NCI-H1417 treated with DMSO at 0.1 percent for 48 hours (cell line): ENCODE results near the gene NMS.

Experiments used
- DNase-seq: peaks from one replicate; lab custom pipeline; 2025; lab: John Stamatoyannopoulos, UW

NMS gene

GRCh38 chr2:100485396-100485795, 15.1 kb downstream of the NMS start:
- DNase-seq: no peak

DNA sequence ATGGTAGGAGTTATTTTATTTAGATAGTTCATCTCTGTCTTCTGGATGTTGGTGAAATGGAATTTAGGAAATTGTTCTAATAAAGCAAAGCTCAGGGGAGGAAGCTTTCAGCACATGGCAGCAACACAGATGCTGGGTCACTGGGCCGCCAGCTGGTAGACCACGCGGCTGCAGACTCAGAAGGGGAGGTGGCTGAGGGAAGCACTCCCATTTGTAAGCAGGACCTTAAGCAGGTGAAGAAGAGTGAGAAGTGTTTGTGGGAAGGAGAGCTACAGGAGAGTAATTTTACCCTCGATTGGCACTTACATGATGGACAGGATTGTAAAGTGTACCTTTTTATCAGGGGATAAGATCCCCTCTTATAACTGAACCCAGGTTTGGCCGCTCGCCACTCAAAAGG, 24.4 kb downstream of the NMS start:
- DNase-seq: no peak

DNA sequence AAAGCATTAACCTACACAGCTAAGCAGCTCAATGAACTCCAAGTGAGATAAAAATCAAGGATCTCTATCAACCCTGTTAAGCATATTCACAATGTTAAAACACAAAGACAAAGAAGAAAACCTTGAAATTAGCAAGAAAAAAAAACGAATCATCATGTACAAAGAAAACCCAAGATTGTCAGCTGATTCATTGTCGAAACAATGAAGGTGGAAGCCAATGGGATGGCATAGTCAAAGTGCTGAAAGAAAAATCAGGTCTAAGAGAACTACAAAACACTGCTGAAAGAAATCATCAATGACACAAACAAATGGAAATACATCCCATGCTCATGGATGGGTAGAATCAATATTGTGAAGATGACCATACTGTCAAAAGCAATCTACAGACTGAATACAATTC, 32.5 kb downstream of the NMS start:
- DNase-seq: no peak

DNA sequence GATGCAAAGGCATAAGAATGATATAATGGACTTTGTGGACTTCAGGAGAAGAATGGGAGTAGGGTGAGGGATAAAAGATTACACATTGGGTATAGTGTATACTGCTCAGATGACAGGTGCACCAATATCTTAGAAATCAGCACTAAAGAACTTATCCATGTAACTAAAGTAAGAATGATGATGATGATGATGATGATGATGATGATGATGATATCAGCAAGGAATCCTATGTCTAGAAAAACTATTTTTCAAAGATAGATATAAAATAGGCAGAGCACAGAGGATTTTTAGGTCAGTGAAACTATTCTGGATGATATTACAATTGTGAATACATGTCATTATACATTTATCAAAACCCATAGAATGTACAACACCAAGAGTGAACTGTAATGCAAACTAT, 34.3 kb downstream of the NMS start:
- no peak for DNase-seq

DNA sequence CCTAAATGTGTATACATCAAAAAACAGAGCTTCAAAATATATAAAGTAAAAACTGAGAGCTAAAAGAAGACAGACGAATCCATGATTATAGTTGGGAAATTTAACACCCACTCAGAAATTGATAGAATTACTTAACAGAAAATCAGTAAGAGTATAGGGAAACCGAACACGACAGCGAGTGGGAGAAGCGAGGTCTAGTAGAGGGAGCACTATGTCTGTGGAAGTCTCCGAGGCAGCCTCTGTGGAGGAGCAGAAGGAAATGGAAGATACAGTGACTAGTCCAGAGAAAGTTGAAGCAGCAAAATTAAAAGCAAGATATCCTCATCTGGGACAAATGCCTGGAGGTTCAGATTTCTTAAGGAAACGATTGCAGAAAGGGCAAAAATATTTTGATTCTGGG, 38.8 kb downstream of the NMS start:
- DNase-seq: no peak

GRCh38 chr2:100513650-100514049, 43.4 kb downstream of the NMS start:
- no peak for DNase-seq

GRCh38 chr2:100517556-100517955, 47.3 kb downstream of the NMS start:
- no peak for DNase-seq

GRCh38 chr2:100518801-100519200, 48.5 kb downstream of the NMS start:
- no peak for DNase-seq

DNA sequence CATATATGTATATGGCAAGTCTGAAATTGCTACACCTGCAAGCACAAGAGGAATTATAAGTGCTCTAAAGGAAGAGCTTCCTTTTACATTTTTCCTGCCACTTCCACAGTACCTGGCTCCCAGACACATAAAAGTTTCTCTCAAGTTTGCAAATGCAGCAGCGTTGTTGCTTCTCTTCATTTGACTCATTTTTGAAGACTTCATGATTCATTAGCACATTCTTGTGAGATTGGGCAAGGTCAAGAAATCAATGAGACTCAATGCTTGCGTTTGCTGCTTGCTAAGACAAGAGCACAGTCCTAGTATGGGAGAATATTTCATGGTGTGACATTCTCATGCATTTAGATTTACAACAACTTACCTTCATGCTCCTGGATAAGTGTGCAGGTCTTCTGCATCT, 49.9 kb downstream of the NMS start:
- no peak for DNase-seq

DNA sequence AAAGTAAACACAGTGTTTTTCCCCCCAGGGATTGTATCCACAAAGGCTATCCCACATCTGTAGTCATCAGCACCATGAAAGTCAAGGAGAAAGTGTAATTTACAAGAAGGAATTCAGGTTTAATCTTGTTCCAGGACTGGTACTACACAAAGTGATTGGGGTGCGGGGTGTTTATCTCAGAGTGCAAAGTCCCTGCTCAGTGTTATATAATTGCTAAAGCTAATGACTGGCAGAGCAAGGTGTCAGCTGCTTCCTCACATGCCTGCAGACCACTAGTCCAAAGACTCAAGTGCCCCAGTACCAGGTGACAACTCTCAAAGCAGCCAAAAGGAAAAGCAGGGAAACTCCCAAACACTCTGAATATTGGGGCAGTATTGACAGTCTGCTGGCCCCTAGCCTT, 52.1 kb downstream of the NMS start:
- DNase-seq: no peak

DNA sequence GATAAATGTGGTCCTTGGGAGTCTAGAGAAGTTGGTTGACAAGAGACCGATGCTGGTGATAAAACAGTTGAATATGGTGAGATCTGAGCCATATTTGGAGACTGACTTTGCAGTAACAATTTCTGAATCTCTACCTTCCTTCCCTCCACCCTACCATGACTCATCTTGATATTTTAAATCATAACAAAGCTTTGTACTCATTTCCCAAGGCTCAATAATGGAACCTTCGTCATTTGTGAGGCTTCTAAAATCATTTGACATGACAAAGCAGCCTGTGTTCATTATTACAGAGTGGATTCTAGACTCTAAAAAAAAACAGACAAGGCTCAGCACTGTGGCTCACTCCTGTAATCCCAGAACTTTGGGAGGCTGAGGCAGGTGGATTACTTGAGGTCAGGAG, 54.0 kb downstream of the NMS start:
- DNase-seq: no peak

GRCh38 chr2:100526868-100527267, 56.6 kb downstream of the NMS start:
- no peak for DNase-seq

DNA sequence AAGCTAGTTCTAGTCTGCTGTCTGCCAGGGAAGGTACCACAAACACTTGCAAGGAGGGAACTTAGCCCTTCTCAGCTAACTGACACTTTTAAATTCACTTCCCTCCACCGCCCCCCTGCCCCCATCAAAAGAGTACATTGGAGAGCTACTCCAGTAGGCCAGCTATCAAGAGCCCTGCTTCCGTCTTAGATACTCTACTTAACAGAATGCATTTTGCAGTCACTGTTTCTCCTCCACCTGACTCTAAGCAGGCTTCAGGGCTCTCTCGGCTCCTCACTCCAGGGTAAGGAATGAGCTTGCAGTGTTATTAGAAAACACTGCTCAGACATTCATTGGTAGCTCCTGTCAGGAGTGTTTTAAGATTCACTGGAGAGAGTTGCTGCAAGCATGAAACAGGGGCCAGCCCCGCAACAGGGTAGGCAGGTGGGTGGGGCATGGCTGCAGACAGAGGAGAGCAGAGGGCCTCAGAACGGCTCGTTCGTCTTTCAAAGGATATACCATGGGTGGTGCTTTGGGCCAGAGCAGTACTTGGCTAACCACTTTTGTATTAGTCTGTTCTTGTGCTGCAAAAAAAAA, 57.2 kb downstream of the NMS start:
- no peak for DNase-seq

DNA sequence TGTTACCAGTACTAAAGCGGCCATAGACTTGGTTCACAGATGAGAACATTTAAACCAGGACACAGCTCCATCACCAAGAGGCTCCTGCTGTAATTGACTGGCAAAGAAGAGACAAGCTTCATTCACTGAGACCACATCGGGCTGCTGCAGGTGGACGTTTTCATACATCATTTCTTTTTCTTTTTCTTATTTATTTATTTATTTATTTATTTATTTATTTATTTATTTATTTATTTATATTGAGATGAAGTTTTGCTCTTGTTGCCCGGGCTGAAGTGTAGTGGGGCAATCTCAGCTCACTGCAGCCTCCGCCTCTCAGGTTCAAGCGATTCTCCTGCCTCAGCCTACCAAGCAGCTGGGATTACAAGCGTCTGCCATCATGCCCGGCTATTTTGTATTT, 58.9 kb downstream of the NMS start:
- no peak for DNase-seq

DNA sequence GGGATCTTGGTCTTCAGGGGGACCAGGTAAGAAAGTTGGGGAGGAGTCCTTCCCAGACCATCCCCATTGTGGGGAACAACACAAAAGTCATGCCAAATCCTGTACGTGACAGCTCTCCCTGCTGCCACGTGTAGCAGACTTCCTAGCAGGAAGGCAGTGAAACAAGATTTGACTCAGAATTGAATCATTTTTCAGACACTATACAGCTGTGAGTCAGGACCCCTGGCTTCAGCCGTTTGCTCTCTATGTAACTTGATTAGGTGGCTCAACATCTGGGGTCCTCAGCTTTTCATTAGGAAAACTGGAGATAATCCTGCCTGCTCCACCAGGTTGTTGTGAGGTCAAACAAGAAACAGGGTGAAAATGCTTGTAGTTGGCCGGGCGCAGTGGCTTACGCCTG, 59.6 kb downstream of the NMS start:
- DNase-seq: no peak
